Sciatic nerve (tissue), 2 donors: ENCODE measurements around the gene GSK3B. TPM values are rescaled to one million over a fixed set of nuclear protein-coding genes. Genes with fewer than 3 reads are reported as not detected.
A peak's percentile ranks its signal among the peaks of the same experiment; 100 is the strongest.

Experiments used
- ATAC-seq: fragments of 200-7000 bp; cut with Tn5 transposase; one replicate; pipeline ENCODE4 v1.9.1; 2020; ENCODE audit warnings: mild to moderate bottlenecking, moderate library complexity
- DNase-seq: peaks from one replicate; pipeline ENCODE4 v3.0.0-alpha.2; 2020; ENCODE audit warnings: low spot score
- intact Hi-C: fragments of 100-400 bp; cut with DNase I; formaldehyde crosslinking; loops from one replicate; pipeline ENCODE4 v1.14.2; 2022
- total RNA-seq: library from RNA; stranded (reverse); fragmentation: NEBNext Ultra II Directional; extraction: Animal tissue kit (Norgen Biotek cat#: 25700); gene quantifications from one replicate; pipeline ENCODE4 v1.2.1, GENCODE V29; 2021
- donor health status: DM: no; HTN: no; CAD: no.
- donor health status: DM: no; HTN: no; CAD: no.

The GSK3B gene
- total RNA-seq, result 33.6 TPM

GRCh38 chr3:120093911-120094775, at the start of gene GSK3B:
Gene GSK3B, minus strand, starts transcription at chr3:120094447. Its CDS starts 1,013 bp downstream, at chr3:120093434.
- intact Hi-C loops, result no loop called here
- DNase-seq (peak; percentile 85), ATAC-seq (peak; percentile 86)

GRCh38 chr3:120143676-120144075, 49.4 kb upstream of the GSK3B start:
- DNase-seq, result no peak
- no peak for ATAC-seq
- intact Hi-C loops, result no loop called here

- ATAC-seq (no peak), DNase-seq (no peak)
- intact Hi-C loops, result no loop called here
These were observed 48.0 kb upstream of the GSK3B start for GRCh38 chr3:120142236-120142635.

GRCh38 chr3:120140098-120140742, 46.0 kb upstream of the GSK3B start:
- no peak for ATAC-seq
- intact Hi-C loops, result no loop called here
- no peak for DNase-seq

GRCh38 chr3:120139140-120139539, 44.9 kb upstream of the GSK3B start:
- intact Hi-C loops, result no loop called here
- ATAC-seq (no peak), DNase-seq (no peak)

- DNase-seq (no peak), ATAC-seq (no peak)
- intact Hi-C loops, result no loop called here
These were observed 43.3 kb upstream of the GSK3B start for GRCh38 chr3:120137548-120137947.

DNA sequence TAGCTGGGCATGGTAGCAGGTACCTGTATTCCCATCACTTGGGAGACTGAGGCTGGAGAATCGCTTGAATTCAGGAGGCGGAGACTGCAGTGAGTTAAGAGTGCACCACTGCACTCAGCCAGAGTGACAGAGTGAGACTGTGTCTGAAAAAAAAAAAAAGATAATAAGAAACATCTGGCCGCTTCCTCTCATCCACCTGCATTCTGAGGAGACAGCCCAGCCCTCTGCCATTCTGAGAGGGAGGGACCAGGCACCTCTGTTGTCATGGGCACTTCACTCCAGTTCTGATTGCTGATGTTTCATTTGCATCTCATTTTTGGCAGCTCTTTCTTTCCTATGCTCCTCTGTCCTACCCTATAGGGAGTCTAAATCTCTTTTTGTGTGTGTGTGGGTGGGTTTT, 36.4 kb upstream of the GSK3B start:
- DNase-seq (no peak), ATAC-seq (no peak)
- intact Hi-C loops, result no loop called here

DNA sequence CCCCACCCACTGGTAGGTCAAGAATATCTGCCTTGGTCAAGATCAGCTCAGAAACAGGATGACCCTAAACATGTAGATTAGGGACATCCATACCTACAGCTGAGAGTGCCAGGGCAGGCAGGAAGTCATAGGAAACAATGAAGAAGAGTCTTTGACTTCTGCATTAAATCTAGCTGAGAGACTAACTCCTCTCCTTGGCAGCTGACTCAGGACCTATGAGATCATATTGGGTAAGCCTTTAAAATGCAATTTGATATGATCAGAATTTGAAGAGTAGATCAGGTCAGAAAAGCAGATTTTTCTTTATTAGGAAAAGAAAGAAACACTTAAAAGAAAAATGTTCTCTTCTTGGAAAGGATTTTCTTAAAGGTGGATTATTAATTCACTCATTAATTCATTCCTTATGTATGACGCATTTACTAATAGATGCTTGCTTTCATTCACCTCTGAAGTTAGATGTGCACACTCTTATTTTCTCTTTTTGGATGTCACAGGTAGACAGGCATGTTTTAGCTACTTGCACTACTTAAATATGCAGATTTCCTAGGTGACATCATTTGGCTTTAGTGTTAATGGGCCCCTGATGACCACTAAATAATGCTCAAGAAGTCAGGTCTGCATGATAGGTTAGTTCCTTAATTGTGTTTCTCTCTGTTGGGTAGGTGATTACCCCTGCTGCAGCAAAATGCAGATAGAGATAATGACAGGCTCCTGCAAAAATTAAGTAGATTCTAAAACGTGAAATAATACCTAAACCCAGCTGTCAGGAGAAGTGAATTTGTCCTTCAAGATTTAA, 35.7 kb upstream of the GSK3B start:
- intact Hi-C loops, result no loop called here
- ATAC-seq, result no peak
- DNase-seq, result no peak

- intact Hi-C loops, result no loop called here
- ATAC-seq, result no peak
- DNase-seq, result no peak
These were observed 34.8 kb upstream of the GSK3B start for GRCh38 chr3:120129051-120129450.

DNA sequence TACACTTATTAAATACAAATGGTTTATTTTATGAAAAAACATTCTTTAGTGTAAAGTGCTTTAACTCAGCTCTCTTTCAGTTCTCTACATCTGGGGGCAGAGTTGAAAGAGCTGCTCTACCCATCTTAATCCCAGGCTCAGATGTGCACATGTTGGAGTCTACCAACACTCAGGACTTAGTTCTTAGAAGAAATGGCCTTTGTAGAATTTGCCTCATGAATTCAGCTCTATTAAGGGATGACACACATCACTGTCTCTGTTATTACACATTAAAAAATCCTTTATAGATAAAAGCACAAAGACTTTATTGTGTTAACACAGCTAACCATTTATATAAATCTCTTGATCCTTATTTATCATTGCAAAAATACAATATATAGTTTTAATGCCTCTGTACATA, 31.7 kb upstream of the GSK3B start:
- no peak for DNase-seq
- intact Hi-C loops, result no loop called here
- ATAC-seq, result no peak

GRCh38 chr3:120119846-120120510, 25.7 kb upstream of the GSK3B start:
- ATAC-seq (no peak), DNase-seq (no peak)
- intact Hi-C loops, result no loop called here

- no peak for DNase-seq
- no peak for ATAC-seq
- intact Hi-C loops, result no loop called here
These were observed 20.7 kb upstream of the GSK3B start for GRCh38 chr3:120114981-120115380.

DNA sequence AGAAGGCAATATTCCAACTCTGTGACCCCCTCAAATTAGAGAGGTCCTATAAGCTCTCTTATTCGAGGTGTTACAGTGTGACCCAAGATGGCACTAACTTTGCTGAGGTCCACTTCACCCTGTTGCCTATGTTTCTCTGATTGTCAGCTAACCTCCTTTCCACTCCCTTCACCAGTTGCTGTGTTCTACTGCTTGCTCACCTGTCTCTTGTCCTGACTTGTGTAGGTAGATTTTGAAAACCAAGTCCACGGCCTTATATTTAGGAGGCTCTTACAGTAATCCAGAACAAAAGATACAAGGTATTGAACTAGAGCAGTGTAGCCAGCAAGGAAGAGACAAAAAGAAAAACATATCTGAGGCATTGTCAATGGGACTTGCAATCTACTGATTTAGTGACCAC, 20.1 kb upstream of the GSK3B start:
- intact Hi-C loops, result no loop called here
- ATAC-seq (no peak), DNase-seq (no peak)

DNA sequence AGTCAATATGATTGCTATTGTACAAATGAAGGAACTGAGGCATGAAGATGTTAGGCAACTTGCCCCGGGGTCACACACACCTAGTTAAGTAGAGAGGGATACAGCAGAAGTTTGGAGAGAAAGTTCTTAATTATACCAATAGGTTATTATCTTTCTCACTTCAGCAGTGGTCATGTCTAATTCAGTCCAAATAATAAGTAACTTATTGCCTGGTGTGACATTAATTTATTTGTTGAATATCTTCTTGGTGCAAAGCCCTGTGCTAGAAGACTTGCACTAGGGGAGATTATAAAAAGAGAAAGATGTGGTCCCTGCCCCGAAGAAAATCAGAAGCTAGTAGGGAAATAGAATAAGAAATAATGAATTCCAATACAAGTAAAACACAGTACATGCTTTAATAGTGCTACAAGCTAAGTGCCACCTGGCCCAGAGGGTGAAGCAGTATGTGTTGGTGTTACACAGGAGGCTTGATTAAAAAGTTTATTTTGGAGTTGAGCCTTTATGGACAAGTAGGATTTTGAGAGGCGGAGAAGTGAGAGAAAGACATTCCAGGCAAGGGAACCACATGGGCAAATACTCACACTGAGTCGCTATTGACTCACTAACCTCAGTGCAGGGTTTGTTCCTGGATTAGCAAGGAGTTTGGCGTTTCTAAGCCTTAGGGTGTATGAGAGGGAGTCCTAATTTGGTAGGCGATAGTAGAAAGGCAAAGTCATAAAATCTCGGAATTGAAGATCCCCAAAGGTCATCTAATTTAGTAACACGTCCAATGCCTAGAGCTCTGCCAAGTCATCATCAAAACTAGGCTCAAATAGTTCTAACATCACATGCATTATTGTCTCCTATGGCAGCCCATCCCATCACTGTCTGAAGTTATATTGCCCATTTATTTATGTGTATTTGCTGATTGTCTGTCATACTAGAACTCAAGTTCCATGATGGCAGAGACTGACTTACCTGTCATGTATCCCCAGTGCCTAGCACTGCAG, 19.2 kb upstream of the GSK3B start:
- intact Hi-C loops, result no loop called here
- no peak for DNase-seq
- no peak for ATAC-seq

DNA sequence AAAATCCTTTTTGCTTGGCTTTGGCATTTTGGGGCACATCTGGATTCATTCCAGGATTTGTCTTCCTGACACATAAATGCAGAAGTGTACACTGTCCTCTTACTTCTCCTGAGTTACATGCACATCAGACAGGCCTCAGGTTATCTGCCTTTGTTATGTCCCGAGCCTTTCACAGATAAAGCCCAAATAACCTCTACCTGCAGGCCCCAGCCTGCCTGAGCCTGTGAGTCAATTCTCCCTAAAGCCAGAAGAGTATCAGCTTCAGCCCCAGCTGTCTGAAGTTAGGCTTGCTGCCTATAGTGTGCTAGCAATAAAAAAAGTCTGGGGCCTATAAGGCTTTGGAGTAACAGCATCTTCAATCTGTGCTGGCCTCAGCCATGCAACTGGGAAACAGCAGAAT, 17.7 kb upstream of the GSK3B start:
- ATAC-seq (no peak), DNase-seq (no peak)
- intact Hi-C loops, result no loop called here

DNA sequence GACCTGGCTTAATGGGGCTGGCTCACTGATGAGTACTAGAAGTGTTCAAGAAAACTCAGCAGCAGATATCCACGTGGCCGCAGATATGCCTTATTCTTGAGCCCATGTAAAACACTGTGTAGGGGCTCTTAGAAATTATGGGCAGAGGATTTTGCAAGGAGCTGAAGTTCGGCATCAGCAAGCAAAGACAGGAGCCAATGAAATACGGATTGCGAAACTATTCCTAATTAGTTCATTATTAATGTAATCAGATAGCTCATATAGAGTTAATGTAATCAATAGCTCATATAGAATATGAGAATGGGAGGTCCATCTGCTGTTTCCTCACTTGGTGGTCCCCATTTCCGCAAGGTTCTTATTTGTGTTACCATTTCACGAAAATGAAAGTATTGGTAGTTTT, 9.0 kb upstream of the GSK3B start:
- no peak for DNase-seq
- ATAC-seq, result no peak
- intact Hi-C loops, result no loop called here

DNA sequence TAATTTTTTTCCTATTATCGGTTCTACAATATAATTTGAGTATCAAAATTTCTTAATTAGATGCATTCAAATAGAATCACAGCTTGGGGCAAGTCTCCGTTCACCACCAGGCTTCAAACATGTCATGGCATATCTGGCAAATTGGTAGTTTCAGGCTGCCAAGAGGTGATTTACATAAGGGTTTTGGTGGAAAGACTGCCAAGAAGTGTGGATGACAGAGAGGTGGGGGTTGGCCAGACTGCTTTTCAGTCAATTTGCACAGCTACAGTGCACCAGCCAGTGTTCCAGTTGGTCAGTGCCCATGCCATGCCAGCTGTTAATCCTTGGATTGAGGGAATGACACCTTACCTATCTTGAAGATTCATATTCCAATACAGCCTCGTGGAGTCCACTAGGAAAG, 8.4 kb upstream of the GSK3B start:
- DNase-seq, result no peak
- no peak for ATAC-seq
- intact Hi-C loops, result no loop called here

- intact Hi-C loops, result no loop called here
- ATAC-seq, result no peak
- no peak for DNase-seq
These were observed 8.0 kb upstream of the GSK3B start for GRCh38 chr3:120102232-120102631.
